Fibroblast of villous mesenchyme (primary cell): ENCODE data around the gene ZNF625. TPM values are rescaled to one million over a fixed set of nuclear protein-coding genes. Genes with fewer than 3 reads are reported as not detected.

Experiments used
- DNase-seq: peaks from one replicate; pipeline ENCODE4 v3.0.0-alpha.2; 2010; ENCODE audit warnings: low read depth
- H3K4me3 ChIP-seq: 2 replicates; pipeline ENCODE4 v1.5.1; 2011; ENCODE audit warnings: low read depth, mild to moderate bottlenecking, low read length
- CTCF ChIP-seq: IDR thresholded peaks from 2 replicates; pipeline ENCODE4 v1.5.1; 2012; ENCODE audit warnings: low read depth, mild to moderate bottlenecking, low read length; ENCODE audit not compliant: insufficient read depth
- total RNA-seq: library from RNA; depleted of rRNA; stranded (reverse); fragments of >200 nt; gene quantifications from 2 replicates; pipeline ENCODE4 v1.2.3, GENCODE V29; 2012

Gene ZNF625
- total RNA-seq, 1 donor, result 14.7 TPM

- no peak for TF ChIP-seq CTCF
- no peak for DNase-seq
- H3K4me3 ChIP-seq, result no peak overlapping the region
Measured at GRCh38 chr19:12159773-12160414, 3.4 kb upstream of the ZNF625 start.

- TF ChIP-seq CTCF, result no peak
- no peak for DNase-seq
- peak overlapping the region; percentile 91 for H3K4me3 ChIP-seq
Measured at GRCh38 chr19:12155324-12155860, 1.1 kb downstream of the ZNF625 start.

GRCh38 chr19:12145348-12145747 is 11.2 kb downstream of the ZNF625 start:
- H3K4me3 ChIP-seq, result no peak overlapping the region
- TF ChIP-seq CTCF, result no peak
- no peak for DNase-seq

GRCh38 chr19:12141405-12141736 is 15.2 kb downstream of the ZNF625 start:
- H3K4me3 ChIP-seq, result no peak overlapping the region
- no peak for DNase-seq
- no peak for TF ChIP-seq CTCF

- peak; percentile 87 for TF ChIP-seq CTCF
- H3K4me3 ChIP-seq, result peak overlapping the region; percentile 90
- peak; percentile 84 for DNase-seq
Measured at GRCh38 chr19:12140545-12141404, 15.8 kb downstream of the ZNF625 start.

- DNase-seq, result peak; percentile 94
- H3K4me3 ChIP-seq, result peak within 1 kb of the TSS; percentile 90
- no peak for TF ChIP-seq CTCF
Measured at GRCh38 chr19:12139885-12140544, 16.5 kb downstream of the ZNF625 start, which contains the start of gene ZNF20. Gene ZNF20 (minus strand): TSS chr19:12140350. CDS start chr19:12140182, 168 bp downstream.
